Measurements from ENCODE around the gene STK35.

Gene STK35

DNA sequence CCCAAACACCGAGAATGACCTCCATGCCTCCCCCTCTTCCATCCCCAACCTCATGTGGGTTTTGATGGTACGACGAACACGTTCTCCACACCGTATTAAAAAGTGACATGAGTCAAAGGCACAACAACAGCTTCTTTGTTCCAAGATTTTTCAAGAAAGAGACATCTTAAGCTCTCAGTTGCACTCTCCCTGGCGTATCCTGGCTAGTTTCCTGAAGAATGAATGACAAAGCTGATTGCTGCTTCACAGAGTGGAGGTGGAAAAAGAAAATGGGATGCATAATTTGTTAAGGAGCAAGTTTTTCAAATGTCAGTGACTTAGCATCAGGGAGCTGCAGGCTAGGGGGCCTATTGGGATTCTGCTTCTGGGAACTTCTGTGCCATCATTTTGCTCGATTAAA lies 95.5 kb downstream of the STK35 start:
- H3K9me3 ChIP-seq (ENCODE audit: control insufficient read depth, insufficient read depth, low read length): no peaks in the 10 kb centered on the region
- no peak overlapping the region for H3K9ac ChIP-seq (ENCODE audit: low read depth, low read length)
- no peaks in the 10 kb centered on the region for H3K4me1 ChIP-seq (ENCODE audit: insufficient read depth, low read length)
- H3K36me3 ChIP-seq (ENCODE audit: insufficient read depth, low read length): no peaks in the 10 kb centered on the region

Data from ES-I3 (cell line).